HCT116 (cell line): ENCODE measurements around the gene HS6ST3. TPM values are rescaled to one million over a fixed set of nuclear protein-coding genes. Genes with fewer than 3 reads are reported as not detected.

Source experiments
- ATAC-seq: fragments of 200-7000 bp; cut with Tn5 transposase; 2 replicates; pipeline ENCODE4 v1.9.1; 2020; ENCODE audit warnings: mild to moderate bottlenecking, moderate library complexity
- BruUV-seq: library from RNA; stranded (reverse); fragments of 400-500 nt; replicated peaks from 2 replicates; lab custom pipeline; 2021; lab: Mats Ljungman, UMichigan
- CTCF ChIA-PET: fragments of 300-600 bp; sonication (Branson Sonifier 250); formaldehyde crosslinking; loops from one replicate; lab custom pipeline; 2021; ENCODE audit warnings: antibody characterized with exemption; lab: Charles Lee
- POLR2A ChIA-PET: fragments of 300-600, 350-600 bp; sonication (Branson Sonifier 250); formaldehyde crosslinking; loops from one replicate; lab custom pipeline; 2021; ENCODE audit warnings: antibody characterized with exemption; lab: Charles Lee
- RAD21 ChIA-PET, 2 experiments: fragments of 300-600 bp; sonication (Branson Sonifier 250); formaldehyde crosslinking; loops; one replicate each; lab custom pipeline; 2023; ENCODE audit warnings: low total read pairs in 2 of 2; ENCODE audit not compliant: uncharacterized antibody in 2 of 2, unreplicated experiment in 2 of 2, low non-redundant PET in 1 of 2; lab: Charles Lee
- DNase-seq: peaks from one replicate; pipeline ENCODE4 v3.0.0-alpha.2; 2010; ENCODE audit warnings: low read depth, low spot score
- H2AFZ ChIP-seq: fragments of 200-600 bp; shearing (Covaris generic), sonication (generic); 2 replicates; pipeline ENCODE4 v1.6.1; 2017; ENCODE audit warnings: low read depth, mixed run types, mixed read lengths, antibody characterized with exemption, low read length; ENCODE audit not compliant: poor library complexity, severe bottlenecking
- H3K27ac ChIP-seq: 2 replicates; pipeline ENCODE4 v1.5.1; 2012; ENCODE audit warnings: low read depth, low read length
- H3K27me3 ChIP-seq: fragments of 200-600 bp; sonication (generic); 2 replicates; pipeline ENCODE4 v1.6.1; 2016; ENCODE audit warnings: mixed run types, low read length, mixed read lengths; ENCODE audit not compliant: insufficient read depth
- H3K36me3 ChIP-seq, 2 experiments: fragments of 200-500 bp in 1 of 2; fragments of 200-600 bp in 1 of 2; sonication (Bioruptor generic) in 1 of 2; sonication (generic) in 1 of 2; 2 replicates each; pipeline versions ENCODE4 v1.5.1 to v1.6.1; 2014 to 2016; ENCODE audit warnings: low read length in 2 of 2, inconsistent platforms in 1 of 2, mixed read lengths in 1 of 2, mixed run types in 1 of 2; ENCODE audit not compliant: insufficient read depth in 2 of 2, control insufficient read depth in 1 of 2
- H3K4me1 ChIP-seq, 2 experiments: fragments of 200-600 bp in 1 of 2; sonication (generic) in 1 of 2; 2 replicates each; pipeline versions ENCODE4 v1.5.1 to v1.6.1; 2012 to 2017; ENCODE audit warnings: low read length in 2 of 2, inconsistent platforms in 1 of 2, mild to moderate bottlenecking in 1 of 2, mixed read lengths in 1 of 2, mixed run types in 1 of 2, moderate library complexity in 1 of 2; ENCODE audit not compliant: insufficient read depth in 2 of 2, control insufficient read depth in 1 of 2
- H3K4me2 ChIP-seq: fragments of 200-600 bp; sonication (generic); 2 replicates; pipeline ENCODE4 v1.6.1; 2017; ENCODE audit warnings: mixed run types, low read length, mixed read lengths
- H3K4me3 ChIP-seq, 2 experiments: fragments of 200-600 bp in 1 of 2; sonication (generic) in 1 of 2; replicated peaks in 1 of 2; 2 replicates each; pipeline ENCODE4 v1.5.1; 2011 to 2016; ENCODE audit warnings: low read length in 2 of 2, control low read depth in 1 of 2, low read depth in 1 of 2, mild to moderate bottlenecking in 1 of 2, mixed read lengths in 1 of 2, mixed run types in 1 of 2
- H3K79me2 ChIP-seq: fragments of 200-600 bp; sonication (generic); 2 replicates; pipeline ENCODE4 v1.6.1; 2017; ENCODE audit warnings: mild to moderate bottlenecking, mixed run types, low read length, moderate library complexity, mixed read lengths; ENCODE audit not compliant: insufficient read depth
- H3K9ac ChIP-seq: fragments of 200-600 bp; sonication (generic); 2 replicates; pipeline ENCODE4 v1.6.1; 2016; ENCODE audit warnings: low read length, mixed read lengths
- H3K9me2 ChIP-seq: fragments of 200-600 bp; sonication (generic), shearing (Covaris generic); 2 replicates; pipeline ENCODE4 v1.6.1; 2017; ENCODE audit warnings: mixed run types, mild to moderate bottlenecking, moderate library complexity; ENCODE audit not compliant: insufficient read depth
- H3K9me3 ChIP-seq, 2 experiments: fragments of 200-500 bp in 1 of 2; fragments of 200-600 bp in 1 of 2; sonication (Bioruptor generic) in 1 of 2; sonication (generic) in 1 of 2; 2 replicates each; pipeline ENCODE4 v1.6.1; 2014 to 2017; ENCODE audit warnings: low read length in 2 of 2, mixed read lengths in 2 of 2, inconsistent platforms in 1 of 2, low read depth in 1 of 2, mild to moderate bottlenecking in 1 of 2, mixed run types in 1 of 2, moderate library complexity in 1 of 2; ENCODE audit not compliant: control insufficient read depth in 1 of 2, insufficient read depth in 1 of 2
- H4K20me1 ChIP-seq: fragments of 200-600 bp; sonication (generic), shearing (Covaris generic); 2 replicates; pipeline ENCODE4 v1.6.1; 2017; ENCODE audit warnings: mixed run types, mild to moderate bottlenecking, moderate library complexity; ENCODE audit not compliant: insufficient read depth
- EZH2 ChIP-seq: fragments of 200-600 bp; sonication (generic); IDR thresholded peaks from 2 replicates; pipeline ENCODE4 v1.6.1; 2017; ENCODE audit warnings: antibody characterized with exemption, mixed run types
- SIN3A ChIP-seq: IDR thresholded peaks from 2 replicates; pipeline ENCODE4 v1.6.1; 2012; ENCODE audit warnings: low read depth
- ZFX ChIP-seq: fragments of 450-650 bp; IDR thresholded peaks from 2 replicates; pipeline ENCODE4 v1.6.1; 2017
- ZNF274 ChIP-seq: fragments of 200-500 bp; sonication (Bioruptor generic); IDR thresholded peaks from 2 replicates; pipeline ENCODE4 v1.6.1; 2014; ENCODE audit warnings: mild to moderate bottlenecking, low read depth, low read length, inconsistent platforms
- intact Hi-C: fragments of 100-400 bp; cut with micrococcal nuclease; formaldehyde crosslinking; loops from 2 replicates; pipeline ENCODE4 v1.10.0; 2022
- total RNA-seq: library from RNA; stranded (reverse); gene quantifications from one replicate; pipeline ENCODE4 v1.2.1, GENCODE V29; 2021; ENCODE audit not compliant: unreplicated experiment
- TF ChIP-seq, protein P1 (sequence below): IDR thresholded peaks from 2 replicates; pipeline ENCODE4 v1.6.1; 2012

The HS6ST3 gene
- total RNA-seq, 1 experiment from 2014 or later, result 0.10 TPM

GRCh38 chr13:96646101-96646500, 556.2 kb downstream of the HS6ST3 start:
- H3K9me3 ChIP-seq, result no peaks in the 10 kb centered on the region
- ChIA-PET RAD21 (no interaction called here), POLR2A (no interaction called here)
- H3K9ac ChIP-seq, result no peak overlapping the region
- no peaks in the 10 kb centered on the region for H3K79me2 ChIP-seq
- no peak overlapping the region for H3K27ac ChIP-seq
- no TSS peak for BruUV-seq
- no peak overlapping the region for H3K4me3 ChIP-seq
- H3K9me2 ChIP-seq, result no peaks in the 10 kb centered on the region
- H3K4me2 ChIP-seq, result no peak overlapping the region
- no peaks in the 10 kb centered on the region for H3K27me3 ChIP-seq
- TF ChIP-seq ZFX, result no peak
- no peak for TF ChIP-seq ZNF274
- no peak for TF ChIP-seq EZH2
- TF ChIP-seq, all 23 proteins: peak for 0
- peaks cover 0 to 4% of the 10 kb centered on the region in 2 experiments; a peak in 1 of 4 replicates for H3K4me1 ChIP-seq
- intact Hi-C loops, result no loop called here
- CTCF ChIA-PET, result no interaction called here
- DNase-seq (no peak), ATAC-seq (no peak)
- H2AFZ ChIP-seq, result no peak overlapping the region
- no peaks in the 10 kb centered on the region for H3K36me3 ChIP-seq
- no peaks in the 10 kb centered on the region for H4K20me1 ChIP-seq

GRCh38 chr13:96646515-96647211, 556.8 kb downstream of the HS6ST3 start:
- H2AFZ ChIP-seq, result no peak overlapping the region
- no peak overlapping the region for H3K4me3 ChIP-seq
- no TSS peak for BruUV-seq
- intact Hi-C loops, result no loop called here
- TF ChIP-seq ZFX (no peak), EZH2 (no peak), SIN3A (no peak)
- TF ChIP-seq, protein P1, sequence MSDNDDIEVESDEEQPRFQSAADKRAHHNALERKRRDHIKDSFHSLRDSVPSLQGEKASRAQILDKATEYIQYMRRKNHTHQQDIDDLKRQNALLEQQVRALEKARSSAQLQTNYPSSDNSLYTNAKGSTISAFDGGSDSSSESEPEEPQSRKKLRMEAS, result no peak
- H3K9ac ChIP-seq, result no peak overlapping the region
- H3K27me3 ChIP-seq, result no peaks in the 10 kb centered on the region
- ChIA-PET POLR2A (no interaction called here), CTCF (no interaction called here), RAD21 (no interaction called here)
- no peak for DNase-seq
- peaks cover 0 to 4% of the 10 kb centered on the region in 2 experiments; a peak in 1 of 4 replicates for H3K4me1 ChIP-seq
- H3K27ac ChIP-seq, result no peak overlapping the region
- no peaks in the 10 kb centered on the region for H3K36me3 ChIP-seq
- no peaks in the 10 kb centered on the region for H3K9me2 ChIP-seq
- no peak for ATAC-seq
- H4K20me1 ChIP-seq, result no peaks in the 10 kb centered on the region
- H3K4me2 ChIP-seq, result no peak overlapping the region
- H3K9me3 ChIP-seq, result no peaks in the 10 kb centered on the region
- no peaks in the 10 kb centered on the region for H3K79me2 ChIP-seq
